K562 (cell line): ENCODE data around the gene TUBG2. TPM values are rescaled to one million over a fixed set of nuclear protein-coding genes. Genes with fewer than 3 reads are reported as not detected.

Source experiments
- JUN ChIP-seq, 2 experiments: sonication (generic) in 1 of 2; formaldehyde crosslinking in 1 of 2; IDR thresholded peaks; 2 replicates each; pipeline versions ENCODE4 v1.6.1 to v1.8.0; 2012 to 2022; ENCODE audit warnings: borderline replicate concordance in 2 of 2, mild to moderate bottlenecking in 2 of 2, improper control_type of control experiment in 1 of 2, low read depth in 1 of 2, low read length in 1 of 2, missing genetic modification reagents in 1 of 2
- TFAP4 ChIP-seq: sonication (generic); formaldehyde crosslinking; IDR thresholded peaks from 2 replicates; pipeline ENCODE4 v1.8.0; 2022; ENCODE audit warnings: missing genetic modification reagents, mild to moderate bottlenecking, moderate library complexity, borderline replicate concordance
- polyA plus RNA-seq, 8 experiments: library from polyadenylated mRNA; depleted of rRNA in 4 of 8; stranded (reverse) in 5 of 8; unstranded in 3 of 8; fragments of >200 nt; fragmentation: Nextera tagmentation in 2 of 8; fragmentation: Illumina TruSeq in 1 of 8; extraction: Ambion mirVana in 2 of 8; extraction: Trizol in 1 of 8; gene quantifications; 2 replicates each; pipeline versions ENCODE4 v1.2.1 to v1.2.3, GENCODE V29; 2011 to 2014; ENCODE audit warnings: inconsistent platforms in 1 of 8, missing spikeins in 1 of 8
- total RNA-seq, 7 experiments: library from RNA; depleted of rRNA in 6 of 7; stranded (reverse); fragments of >200 nt in 6 of 7; fragmentation: Illumina TruSeq in 2 of 7; extraction: Trizol in 2 of 7; gene quantifications; 2 replicates each; pipeline versions ENCODE4 v1.2.1 to v1.2.3, GENCODE V29; 2011 to 2021; ENCODE audit warnings: low replicate concordance in 1 of 7
- TF ChIP-seq, protein P1 (sequence below): sonication (generic); formaldehyde crosslinking; IDR thresholded peaks from 2 replicates; pipeline ENCODE4 v1.8.0; 2022; ENCODE audit warnings: missing genetic modification reagents, mild to moderate bottlenecking, borderline replicate concordance

TUBG2 gene
- total and polyA plus RNA-seq, 9 of the 15 experiments (the other 6 are each of a cell fraction or from before 2014, with no cell fraction given), result 0.09 to 0.80 (median 0.24) TPM; not detected in 2

- TF ChIP-seq JUN (IDR thresholded peaks at IDR 0.05; ENCODE audit: borderline replicate concordance, low read depth, low read length) (peak; percentile 77; the same call in 1 of the 2 replicates), JUN (CRISPR knock-in tag; IDR thresholded peaks at IDR 0.05; ENCODE audit: borderline replicate concordance) (no peak), TFAP4 (CRISPR knock-in tag) (peak; percentile 41; the same call in 1 of the 2 replicates)
- TF ChIP-seq, protein P1, sequence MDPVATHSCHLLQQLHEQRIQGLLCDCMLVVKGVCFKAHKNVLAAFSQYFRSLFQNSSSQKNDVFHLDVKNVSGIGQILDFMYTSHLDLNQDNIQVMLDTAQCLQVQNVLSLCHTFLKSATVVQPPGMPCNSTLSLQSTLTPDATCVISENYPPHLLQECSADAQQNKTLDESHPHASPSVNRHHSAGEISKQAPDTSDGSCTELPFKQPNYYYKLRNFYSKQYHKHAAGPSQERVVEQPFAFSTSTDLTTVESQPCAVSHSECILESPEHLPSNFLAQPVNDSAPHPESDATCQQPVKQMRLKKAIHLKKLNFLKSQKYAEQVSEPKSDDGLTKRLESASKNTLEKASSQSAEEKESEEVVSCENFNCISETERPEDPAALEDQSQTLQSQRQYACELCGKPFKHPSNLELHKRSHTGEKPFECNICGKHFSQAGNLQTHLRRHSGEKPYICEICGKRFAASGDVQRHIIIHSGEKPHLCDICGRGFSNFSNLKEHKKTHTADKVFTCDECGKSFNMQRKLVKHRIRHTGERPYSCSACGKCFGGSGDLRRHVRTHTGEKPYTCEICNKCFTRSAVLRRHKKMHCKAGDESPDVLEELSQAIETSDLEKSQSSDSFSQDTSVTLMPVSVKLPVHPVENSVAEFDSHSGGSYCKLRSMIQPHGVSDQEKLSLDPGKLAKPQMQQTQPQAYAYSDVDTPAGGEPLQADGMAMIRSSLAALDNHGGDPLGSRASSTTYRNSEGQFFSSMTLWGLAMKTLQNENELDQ (CRISPR knock-in tag), result no peak
These were observed 18.2 kb downstream of the TUBG2 start (continued) for GRCh38 chr17:42677012-42677857.
